GM18499 (cell line): ENCODE results near the gene FBL.
"Not testable (repeated sequence)": the region's sequence is repeated elsewhere in the genome, so short reads cannot be mapped to it uniquely, and the experiment has no call there.

Source experiments
- ATAC-seq: cut with Tn5 transposase; IDR thresholded peaks from one replicate; pipeline ENCODE4 v1.9.1; 2021; ENCODE audit warnings: moderate number of reproducible peaks; ENCODE audit not compliant: insufficient read depth, unreplicated experiment

FBL gene

GRCh38 chr19:39877982-39878381 lies 31.8 kb upstream of the FBL start:
- ATAC-seq = not testable (repeated sequence)

DNA sequence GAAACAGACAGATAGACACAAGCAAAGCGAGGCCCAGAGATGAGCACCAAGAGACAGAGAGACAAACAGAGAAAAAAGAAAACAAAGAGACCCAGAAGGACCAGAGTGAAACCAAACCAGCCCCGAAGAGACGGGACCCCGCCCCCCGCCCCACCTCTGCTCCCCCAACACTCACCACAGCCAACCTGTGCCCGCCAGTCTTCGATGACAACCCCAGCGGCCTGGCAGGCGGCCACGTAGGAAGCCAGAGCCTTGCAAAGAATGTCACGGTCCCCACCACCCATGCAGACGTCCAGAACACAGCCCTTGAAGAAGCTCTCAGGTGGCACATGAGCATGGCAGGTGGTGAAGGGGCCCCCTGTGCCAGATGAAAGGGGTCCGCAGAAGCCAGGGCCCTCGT lies 31.3 kb upstream of the FBL start:
- not testable (repeated sequence) for ATAC-seq

GRCh38 chr19:39876486-39876885 lies 30.3 kb upstream of the FBL start:
- not testable (repeated sequence) for ATAC-seq

DNA sequence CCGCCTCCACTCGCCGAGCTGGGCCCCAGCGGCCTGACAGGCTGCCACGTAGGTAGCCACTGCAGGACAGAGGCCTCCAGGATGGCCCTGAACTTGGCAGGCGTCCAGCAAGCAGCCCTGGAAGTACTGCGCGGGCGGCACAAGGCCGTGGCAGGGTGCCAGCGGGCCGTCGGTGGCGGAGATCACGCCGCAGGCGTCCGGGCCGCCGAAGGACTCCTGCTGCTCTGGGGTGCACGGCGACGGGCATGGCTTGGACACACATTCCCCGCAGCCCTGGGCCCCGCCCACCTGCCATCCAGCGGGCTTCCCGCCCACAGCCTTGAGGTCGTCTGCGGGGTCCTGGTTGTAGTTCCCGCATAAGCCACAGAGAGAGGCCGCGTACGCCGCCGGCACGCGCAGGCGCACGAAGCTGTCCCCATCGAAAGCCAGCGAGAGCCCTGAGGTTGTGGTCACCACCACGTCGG lies 29.3 kb upstream of the FBL start:
- ATAC-seq = not testable (repeated sequence)

DNA sequence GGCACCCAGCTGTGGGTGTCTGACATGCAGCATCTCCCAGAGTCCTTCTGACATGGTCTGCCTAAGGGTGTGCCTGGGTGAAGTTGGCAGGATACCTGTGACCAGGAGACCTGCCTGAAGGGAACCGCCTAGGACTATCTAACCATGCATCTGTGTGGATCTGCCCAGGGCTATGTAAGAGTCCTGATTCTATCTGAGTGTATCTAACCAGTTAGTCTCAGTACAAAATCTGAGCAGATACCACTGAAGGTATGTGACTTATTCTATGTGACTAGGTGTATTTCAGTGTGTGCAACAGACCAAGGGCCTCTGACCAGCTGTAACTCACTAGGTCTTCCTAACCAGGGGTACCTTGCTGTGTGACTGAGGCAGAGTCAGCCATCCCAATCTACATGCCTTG lies 28.2 kb upstream of the FBL start:
- no peak for ATAC-seq

- ATAC-seq = no peak
Measured at GRCh38 chr19:39873385-39873784, 27.2 kb upstream of the FBL start.

DNA sequence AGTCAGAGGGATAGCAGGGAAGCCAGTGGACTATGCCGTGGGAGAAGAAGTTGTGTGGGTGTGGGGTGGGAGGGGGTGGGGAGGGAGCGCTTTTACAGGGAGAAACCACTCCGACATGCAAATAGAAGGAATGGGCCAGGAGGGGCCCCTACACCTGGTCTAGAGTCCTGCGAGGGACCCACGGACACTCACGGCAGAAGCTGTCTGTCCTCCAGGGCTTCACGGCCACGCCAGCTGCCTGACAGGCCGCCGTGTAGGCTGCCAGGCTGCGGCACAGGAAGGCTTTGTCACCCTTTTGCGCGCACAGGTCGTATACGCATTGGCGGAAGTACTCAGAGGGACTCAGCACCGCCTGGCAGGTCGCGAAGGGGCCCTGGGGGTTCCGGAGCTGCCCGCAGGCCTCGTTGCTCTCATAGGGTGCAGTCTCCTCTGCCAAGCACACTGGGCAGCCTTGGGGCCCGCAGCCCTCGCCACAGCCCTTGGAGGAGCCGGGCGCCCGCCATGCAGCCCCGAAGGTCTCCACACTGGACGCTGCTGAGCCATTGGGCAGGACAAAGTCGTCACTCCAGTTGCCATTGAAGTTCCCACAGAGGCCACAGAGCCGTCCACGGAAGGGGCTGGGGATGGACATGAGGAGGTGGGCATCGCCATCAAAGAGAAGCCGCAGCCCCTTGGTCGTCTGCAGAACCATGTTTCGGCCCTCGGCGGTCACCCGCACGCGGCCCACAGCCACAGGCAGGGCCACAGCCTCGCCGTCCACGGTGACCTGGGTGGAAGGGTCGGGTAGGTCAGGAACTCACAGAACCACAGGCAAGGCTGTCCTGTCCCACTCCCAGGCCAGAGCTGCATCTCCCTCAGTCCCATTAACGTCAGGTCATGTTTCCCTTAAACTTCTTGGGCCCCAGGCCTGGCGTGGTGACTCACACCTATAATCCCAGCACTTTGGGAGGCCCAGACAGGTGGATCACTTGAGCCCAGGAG lies 26.0 kb upstream of the FBL start:
- no peak for ATAC-seq

- no peak for ATAC-seq
Measured at GRCh38 chr19:39871362-39871761, 25.2 kb upstream of the FBL start.

- ATAC-seq = no peak
Measured at GRCh38 chr19:39870171-39870971, 24.2 kb upstream of the FBL start.

GRCh38 chr19:39867952-39868351 lies 21.8 kb upstream of the FBL start:
- no peak for ATAC-seq

DNA sequence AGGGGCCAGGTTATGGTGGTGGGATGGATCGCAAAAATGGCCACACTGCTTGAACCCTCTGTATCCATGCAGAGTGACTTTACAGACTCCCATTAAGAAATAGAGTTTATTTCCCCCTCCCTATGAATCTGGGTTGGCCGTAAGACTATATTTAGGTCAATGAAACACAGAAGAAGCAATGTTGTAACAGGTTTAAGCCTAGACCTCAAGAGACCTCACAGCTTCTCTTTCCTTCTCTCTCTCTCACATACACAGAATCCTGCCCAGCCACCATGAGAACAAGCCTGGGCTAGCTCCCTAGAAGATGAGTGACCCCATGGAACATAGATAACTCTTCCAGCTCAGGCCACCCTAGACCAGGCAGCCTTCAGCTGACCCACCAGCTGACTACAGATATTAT lies 21.0 kb upstream of the FBL start:
- no peak for ATAC-seq

GRCh38 chr19:39865953-39866352 lies 19.8 kb upstream of the FBL start:
- no peak for ATAC-seq

GRCh38 chr19:39865186-39865585 lies 19.0 kb upstream of the FBL start:
- ATAC-seq = no peak

- ATAC-seq = no peak
Measured at GRCh38 chr19:39864118-39864517, 17.9 kb upstream of the FBL start.

- no peak for ATAC-seq
Measured at GRCh38 chr19:39858541-39858940, 12.4 kb upstream of the FBL start.

DNA sequence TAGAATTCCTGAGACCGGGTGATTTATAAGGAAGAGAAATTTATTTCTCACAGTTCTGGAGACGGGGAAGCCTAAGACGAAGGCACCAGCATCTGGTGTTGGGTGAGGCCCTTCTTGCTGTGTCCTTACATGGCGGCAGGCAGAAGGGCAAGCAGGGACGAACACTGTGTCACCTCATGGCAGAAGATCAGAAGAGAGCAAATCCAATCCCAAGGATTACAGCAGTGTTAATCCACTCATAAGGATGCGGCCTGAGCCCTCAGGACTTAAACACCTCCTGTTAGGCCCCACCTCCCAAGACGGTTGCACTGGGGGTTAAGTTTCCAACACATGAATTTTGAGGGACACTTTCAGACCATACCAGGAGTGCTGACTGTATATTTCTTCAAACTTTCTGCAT lies 6.7 kb upstream of the FBL start:
- no peak for ATAC-seq

DNA sequence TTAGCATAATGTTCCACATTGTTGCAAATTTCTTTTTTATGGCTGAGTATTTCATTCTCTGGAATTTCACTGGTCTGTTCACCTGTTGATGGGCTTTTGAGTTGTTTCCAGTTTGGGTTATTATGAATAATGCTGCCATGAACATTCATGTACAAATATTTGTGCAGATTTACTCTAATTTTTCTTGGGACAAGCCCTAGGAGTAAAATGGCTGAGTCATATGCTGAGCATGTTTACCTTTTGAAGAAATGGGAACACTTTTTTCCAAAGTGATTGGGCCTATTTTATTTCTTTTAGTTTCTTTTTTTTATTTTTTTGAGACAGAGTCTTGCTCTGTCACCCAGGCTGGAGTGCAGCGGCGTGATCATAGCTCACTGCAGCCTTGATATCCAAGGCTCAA lies 4.7 kb upstream of the FBL start:
- ATAC-seq = no peak

- no peak for ATAC-seq
Measured at GRCh38 chr19:39848392-39848791, 2.2 kb upstream of the FBL start.

DNA sequence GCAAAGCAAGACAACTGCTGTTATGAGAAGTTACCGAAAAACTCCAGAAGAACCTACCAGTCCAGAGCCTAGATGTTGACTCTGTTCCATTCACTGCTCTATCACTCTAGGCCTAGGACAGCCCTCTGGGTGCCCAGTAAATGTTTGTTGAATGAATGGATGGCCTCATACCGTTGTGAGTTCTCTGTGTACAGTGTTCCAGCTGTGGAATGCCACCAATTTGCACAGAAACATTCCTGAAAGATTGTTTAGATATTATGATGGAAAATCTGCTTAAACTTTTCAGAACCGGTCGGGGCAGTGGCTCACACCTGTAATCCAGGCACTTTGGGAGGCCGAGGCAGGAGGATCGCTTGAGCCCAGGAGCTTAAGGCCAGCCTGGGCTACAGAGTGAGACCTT lies 1.3 kb upstream of the FBL start:
- ATAC-seq = no peak

DNA sequence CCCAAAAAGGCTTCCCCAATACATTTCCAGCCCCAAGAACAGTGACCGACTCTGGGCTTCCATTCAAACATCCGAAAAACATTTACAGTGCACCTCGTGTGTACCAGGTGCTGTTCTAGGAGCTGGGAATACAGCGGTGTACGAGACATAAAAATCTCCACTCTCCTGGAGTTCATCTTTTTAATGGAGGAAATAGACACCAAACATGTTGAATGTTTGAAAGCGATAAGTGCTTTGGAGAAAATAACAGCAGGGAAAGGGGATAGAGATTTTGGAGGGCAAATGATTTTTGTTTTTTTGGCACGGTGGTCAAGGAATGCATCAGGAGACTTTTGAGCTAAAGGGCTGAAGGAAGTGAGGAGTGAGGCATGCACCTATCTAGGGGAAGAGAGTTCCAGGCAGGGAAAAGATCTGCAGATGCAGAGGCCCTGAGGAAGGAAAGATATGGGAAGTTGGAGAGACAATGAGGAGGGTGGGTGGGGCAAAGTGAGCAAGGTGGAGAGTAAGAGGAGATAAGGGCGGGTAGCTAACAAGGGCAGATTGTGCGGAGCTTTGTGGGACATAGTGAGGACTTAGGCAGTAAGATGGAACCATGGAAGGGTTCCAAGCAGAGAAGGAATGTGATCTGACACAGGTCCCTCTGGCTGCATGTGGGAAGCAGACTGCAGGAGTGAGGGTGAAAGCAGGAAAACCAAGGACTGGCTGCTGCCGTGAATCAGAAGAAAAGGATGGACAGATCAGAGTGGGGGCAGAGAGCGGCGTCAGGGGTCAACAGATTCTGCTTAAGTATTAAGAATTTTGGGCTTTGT lies 703 bp upstream of the FBL start:
- ATAC-seq = no peak

GRCh38 chr19:39845584-39845932 lies 621 bp downstream of the FBL start:
- no peak for ATAC-seq
